NCI-H524 (cell line): ENCODE data around the gene POLQ.
"Not testable (repeated sequence)": the region's sequence is repeated elsewhere in the genome, so short reads cannot be mapped to it uniquely, and the experiment has no call there.

Experiments
- DNase-seq, 2 experiments: peaks; one replicate each; lab custom pipeline; 2025; lab: John Stamatoyannopoulos, UW

The POLQ gene

GRCh38 chr3:121545574-121546455 is at the start of gene POLQ:
Gene POLQ, minus strand, starts transcription at chr3:121545988. Its CDS starts 111 bp downstream, at chr3:121545877.
- peak; percentile 97 to 98 for DNase-seq

- no peak for DNase-seq
Measured at GRCh38 chr3:121594850-121595249, 49.1 kb upstream of the POLQ start.

DNA sequence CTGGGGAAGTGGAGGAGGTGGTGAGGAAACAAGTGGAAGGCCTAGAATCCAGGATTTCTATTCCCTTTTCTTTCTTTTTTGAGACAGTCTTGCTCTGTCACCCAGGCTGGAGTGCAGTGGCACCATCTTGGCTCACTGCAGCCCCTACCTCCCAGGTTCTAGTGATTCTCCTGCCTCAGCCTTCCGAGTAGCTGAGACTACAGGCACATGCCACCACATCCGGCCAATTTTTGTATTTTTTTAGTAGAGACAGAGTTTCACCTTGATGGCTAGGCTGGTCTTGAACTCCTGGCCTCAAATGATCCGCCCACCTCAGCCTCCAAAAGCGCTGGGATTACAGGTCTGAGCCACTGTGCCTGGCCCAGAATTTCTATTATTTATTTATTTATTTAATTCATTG is 48.0 kb upstream of the POLQ start:
- not testable (repeated sequence) for DNase-seq

- peak; percentile 72 to 89 for DNase-seq
Measured at GRCh38 chr3:121592856-121593702, 47.3 kb upstream of the POLQ start, which contains the start of gene FBXO40. Gene FBXO40, plus strand, starts transcription at chr3:121593379. Its CDS starts 27,197 bp downstream, at chr3:121620576.

DNA sequence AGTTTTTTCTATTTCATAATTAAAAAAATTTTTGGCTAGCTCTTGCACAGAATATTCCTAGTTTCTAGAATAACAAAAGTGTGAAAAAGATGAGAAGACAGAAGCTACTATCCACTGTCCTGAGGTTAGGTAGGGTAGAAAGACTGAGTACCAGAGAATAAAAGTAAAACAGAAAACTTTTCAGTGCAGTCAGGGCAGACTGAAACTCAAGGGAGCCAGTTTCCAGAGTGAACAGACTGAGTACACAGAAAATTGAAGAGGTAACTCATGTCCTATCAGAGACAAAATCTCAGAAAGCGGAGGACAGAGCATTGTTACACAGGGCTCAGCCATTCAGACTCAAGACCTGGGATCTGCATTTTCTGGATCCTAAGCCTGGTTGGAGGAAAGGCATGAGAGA is 38.6 kb upstream of the POLQ start:
- no peak for DNase-seq

DNA sequence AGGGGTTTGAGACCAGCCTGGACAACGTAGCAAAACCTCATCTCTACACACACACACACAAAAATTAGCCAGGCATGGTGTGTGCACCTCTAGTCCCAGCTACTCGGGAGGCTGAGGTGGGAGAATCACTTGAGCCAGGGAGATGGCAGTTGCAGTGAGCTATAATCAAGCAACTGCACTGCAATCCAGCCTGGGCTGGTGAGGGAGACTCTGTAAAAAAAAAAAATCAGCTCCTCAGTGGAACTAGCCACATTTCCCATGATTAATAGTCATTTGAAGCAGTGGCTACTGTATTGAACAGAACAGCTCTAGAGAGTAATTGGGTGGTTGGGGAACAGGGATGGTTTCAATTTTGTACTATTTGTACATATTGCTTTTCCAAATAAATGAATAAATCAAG is 35.9 kb upstream of the POLQ start:
- DNase-seq: no peak

DNA sequence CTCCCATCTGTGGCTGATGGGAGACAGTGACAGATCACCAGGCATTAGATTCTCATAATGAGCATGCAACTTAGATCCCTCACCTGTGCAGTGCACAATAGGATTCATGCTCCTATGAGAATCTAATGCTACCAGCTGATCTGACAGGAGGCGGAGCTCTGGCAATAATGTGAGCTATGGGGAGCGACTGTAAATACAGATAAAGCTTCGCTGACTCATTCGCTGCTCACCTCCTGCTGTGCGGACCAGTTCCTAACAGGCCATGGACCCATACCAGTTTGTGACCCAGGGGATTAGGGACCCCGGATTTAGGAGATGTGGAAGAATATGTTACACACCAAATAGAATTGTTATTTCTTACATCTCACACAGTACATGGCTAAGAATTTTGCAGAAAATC is 28.7 kb upstream of the POLQ start:
- peak; percentile 45 to 58 for DNase-seq

- DNase-seq: no peak
Measured at GRCh38 chr3:121567649-121568048, 21.9 kb upstream of the POLQ start, which contains the start of gene ARGFX. Gene ARGFX, plus strand, starts transcription at chr3:121567949. Its CDS starts 2,765 bp downstream, at chr3:121570714.

- no peak for DNase-seq
Measured at GRCh38 chr3:121566773-121567172, 21.0 kb upstream of the POLQ start.

GRCh38 chr3:121562148-121562547 is 16.4 kb upstream of the POLQ start:
- DNase-seq: no peak

- DNase-seq: no peak
Measured at GRCh38 chr3:121557426-121557934, 11.7 kb upstream of the POLQ start.

GRCh38 chr3:121552797-121553196 is 7.0 kb upstream of the POLQ start:
- no peak for DNase-seq

DNA sequence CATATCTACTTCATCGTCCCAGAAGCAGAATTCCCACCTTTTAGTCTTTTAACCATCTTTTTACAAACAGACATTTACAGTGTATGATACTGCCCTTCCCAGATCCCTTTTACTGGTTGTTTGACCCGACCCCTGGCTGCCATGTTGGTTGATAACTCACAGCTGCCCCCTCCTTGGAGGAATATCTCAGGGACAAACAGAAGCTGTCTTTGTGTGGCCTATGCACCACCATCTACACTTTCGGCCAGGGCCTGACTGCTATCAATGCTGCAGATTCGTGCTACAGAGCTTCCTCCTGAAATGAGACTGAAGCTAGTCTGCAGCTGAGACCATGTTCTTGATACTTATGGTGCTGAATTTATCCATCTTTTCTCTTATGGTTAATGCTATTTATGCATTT is 6.6 kb upstream of the POLQ start:
- DNase-seq: no peak

- DNase-seq: peak in 1 of 2 experiments; percentile 53
Measured at GRCh38 chr3:121545049-121545573, 677 bp downstream of the POLQ start.

DNA sequence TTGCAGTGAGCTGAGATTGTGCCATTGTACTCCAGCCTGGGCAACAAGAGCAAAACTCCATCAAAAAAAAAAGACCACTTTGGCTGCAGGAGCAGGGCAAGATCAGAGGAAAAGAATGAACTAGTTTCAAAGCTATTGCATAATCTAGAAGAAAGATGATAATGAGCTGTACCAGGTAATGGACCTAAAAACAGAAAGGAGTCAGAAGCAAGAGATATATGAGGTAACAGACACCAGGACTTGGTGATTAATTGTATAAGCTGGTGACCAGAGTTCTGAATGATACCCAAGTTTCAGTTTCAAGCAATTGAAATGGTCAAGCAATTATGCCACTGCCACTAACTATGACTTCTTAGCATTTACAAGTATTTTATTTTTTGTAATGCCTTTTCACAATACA is 2.9 kb downstream of the POLQ start:
- no peak for DNase-seq

DNA sequence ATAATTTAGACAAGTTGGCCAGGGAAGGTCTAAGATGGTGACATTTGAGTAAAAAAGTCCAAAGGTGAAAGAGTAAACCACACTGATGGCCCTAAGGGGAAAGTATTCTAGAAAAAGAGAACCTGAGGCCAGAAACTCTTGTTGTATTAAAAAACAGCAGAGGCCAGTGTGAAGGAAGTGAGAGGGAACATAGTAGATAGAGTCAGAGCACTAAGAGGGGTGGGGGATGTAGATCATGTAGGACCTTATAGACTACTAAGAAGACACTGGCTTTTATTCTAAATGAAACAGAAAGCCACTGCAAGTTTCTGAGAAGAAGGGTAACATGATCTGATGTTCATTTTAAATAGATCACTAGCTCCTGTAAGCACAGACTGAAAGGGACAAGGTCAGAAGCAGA is 14.5 kb downstream of the POLQ start:
- no peak for DNase-seq

- peak in 1 of 2 experiments; percentile 29 for DNase-seq
Measured at GRCh38 chr3:121529308-121529707, 16.5 kb downstream of the POLQ start.

DNA sequence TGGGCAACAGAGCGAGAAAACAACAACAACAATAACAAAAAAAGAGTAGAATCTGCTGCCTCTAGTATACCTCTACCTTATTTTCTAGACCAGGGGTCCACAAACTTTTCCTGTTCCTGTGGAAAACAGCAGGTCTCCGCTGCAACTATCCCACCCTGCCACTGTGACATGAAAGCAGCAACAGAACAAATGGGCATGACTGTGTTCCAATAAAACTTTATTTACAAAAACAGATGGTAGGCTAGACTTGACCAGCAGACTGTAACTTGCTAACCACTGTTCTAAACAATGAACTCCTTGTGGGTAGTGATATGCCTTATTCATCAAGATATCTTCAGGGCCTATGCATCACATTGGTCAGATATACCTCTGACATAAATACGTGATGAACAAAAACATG is 25.3 kb downstream of the POLQ start:
- DNase-seq: no peak

- no peak for DNase-seq
Measured at GRCh38 chr3:121517953-121518655, 27.7 kb downstream of the POLQ start.

DNA sequence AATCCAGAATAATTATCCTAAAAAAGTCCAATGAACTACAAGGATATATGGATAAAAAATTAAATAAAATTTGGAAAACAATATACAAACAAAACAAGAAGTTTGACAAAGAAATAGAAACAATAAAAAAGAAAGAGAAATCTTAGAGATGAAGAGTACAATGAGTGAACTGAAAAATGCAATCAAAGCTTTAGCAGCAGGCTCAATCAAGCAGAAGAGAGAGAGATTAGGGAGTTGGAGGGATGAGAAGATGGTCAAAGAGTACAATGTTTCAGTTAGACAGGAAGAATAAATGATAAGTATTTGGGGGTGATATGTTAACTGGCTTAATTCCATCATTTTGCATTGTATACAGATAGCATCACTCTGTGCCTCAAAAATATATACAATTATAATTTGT is 29.9 kb downstream of the POLQ start:
- DNase-seq: no peak

GRCh38 chr3:121515313-121515712 is 30.5 kb downstream of the POLQ start:
- peak in 1 of 2 experiments; percentile 17 for DNase-seq

GRCh38 chr3:121514496-121514895 is 31.3 kb downstream of the POLQ start:
- DNase-seq: no peak
